Vagina (tissue), 2 donors: ENCODE results near the gene TBC1D32.

Experiments used
- POLR2AphosphoS5 ChIP-seq, 2 donors: sonication (generic); formaldehyde crosslinking; IDR thresholded peaks; one replicate each; pipeline ENCODE4 v1.9.0; 2017; ENCODE audit warnings: antibody characterized with exemption in 2 of 2, mild to moderate bottlenecking in 2 of 2, low read depth in 1 of 2; ENCODE audit not compliant: insufficient read depth in 1 of 2
- TF ChIP-seq, protein P1 (sequence below), 3 experiments: fragments of 450-650 bp in 2 of 3; fragments of 200-600 bp in 1 of 3; sonication (generic) in 1 of 3; IDR thresholded peaks; one replicate each; pipeline ENCODE4 v1.5.1; 2017 to 2019; ENCODE audit warnings: antibody characterized with exemption in 3 of 3, mild to moderate bottlenecking in 2 of 3, moderate library complexity in 2 of 3

DNA sequence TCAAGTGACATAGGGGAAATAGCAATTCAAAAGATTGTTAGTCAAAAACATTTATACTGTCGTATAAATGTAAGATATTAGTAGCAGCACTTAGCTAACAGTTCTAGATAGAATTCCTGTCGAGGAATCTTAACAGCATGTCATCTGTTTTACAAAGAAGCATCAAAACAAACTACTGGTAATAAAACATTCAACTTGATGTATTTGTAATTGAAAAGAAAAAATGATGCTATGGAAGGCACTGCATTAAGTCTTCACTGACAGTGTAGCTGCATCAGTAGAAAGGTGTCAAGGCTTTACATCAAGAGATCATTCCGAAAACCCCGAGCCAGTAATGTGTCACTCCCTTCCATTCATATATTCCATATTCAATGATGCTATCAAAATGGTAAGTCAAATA lies 223.5 kb downstream of the TBC1D32 start:
- TF ChIP-seq POLR2AphosphoS5 (IDR thresholded peaks at IDR 0.05; ENCODE audit: insufficient read depth in 1 of 2, low read depth in 1 of 2): no peak
- TF ChIP-seq, protein P1, sequence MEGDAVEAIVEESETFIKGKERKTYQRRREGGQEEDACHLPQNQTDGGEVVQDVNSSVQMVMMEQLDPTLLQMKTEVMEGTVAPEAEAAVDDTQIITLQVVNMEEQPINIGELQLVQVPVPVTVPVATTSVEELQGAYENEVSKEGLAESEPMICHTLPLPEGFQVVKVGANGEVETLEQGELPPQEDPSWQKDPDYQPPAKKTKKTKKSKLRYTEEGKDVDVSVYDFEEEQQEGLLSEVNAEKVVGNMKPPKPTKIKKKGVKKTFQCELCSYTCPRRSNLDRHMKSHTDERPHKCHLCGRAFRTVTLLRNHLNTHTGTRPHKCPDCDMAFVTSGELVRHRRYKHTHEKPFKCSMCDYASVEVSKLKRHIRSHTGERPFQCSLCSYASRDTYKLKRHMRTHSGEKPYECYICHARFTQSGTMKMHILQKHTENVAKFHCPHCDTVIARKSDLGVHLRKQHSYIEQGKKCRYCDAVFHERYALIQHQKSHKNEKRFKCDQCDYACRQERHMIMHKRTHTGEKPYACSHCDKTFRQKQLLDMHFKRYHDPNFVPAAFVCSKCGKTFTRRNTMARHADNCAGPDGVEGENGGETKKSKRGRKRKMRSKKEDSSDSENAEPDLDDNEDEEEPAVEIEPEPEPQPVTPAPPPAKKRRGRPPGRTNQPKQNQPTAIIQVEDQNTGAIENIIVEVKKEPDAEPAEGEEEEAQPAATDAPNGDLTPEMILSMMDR (IDR thresholded peaks at IDR 0.05): no peak
